Heart right ventricle (tissue), 16 donors: Measurements from ENCODE around the gene FOXK2. TPM values are rescaled to one million over a fixed set of nuclear protein-coding genes. Genes with fewer than 3 reads are reported as not detected.
"Not testable (repeated sequence)": the region's sequence is repeated elsewhere in the genome, so short reads cannot be mapped to it uniquely, and the experiment has no call there.

Experiments
- ATAC-seq, 8 donors: fragments of 200-7000 bp; cut with Tn5 transposase; one replicate each; pipeline ENCODE4 v1.9.1; 2020; ENCODE audit warnings: mild to moderate bottlenecking in 8 of 8, moderate library complexity in 8 of 8, moderate number of reproducible peaks in 1 of 8
- DNase-seq, 2 donors: peaks; one replicate each; pipeline ENCODE4 v3.0.0-alpha.2; 2020
- H3K27ac ChIP-seq, 10 donors: fragments of 200-600 bp; sonication (generic) in 2 of 10; one replicate each; pipeline versions ENCODE4 v1.5.0 to v1.8.0; 2020 to 2022; ENCODE audit warnings: mild to moderate bottlenecking in 3 of 10
- H3K27me3 ChIP-seq, 7 donors: fragments of 200-600 bp; one replicate each; pipeline ENCODE4 v1.8.0; 2021 to 2022; ENCODE audit warnings: mild to moderate bottlenecking in 2 of 7
- H3K36me3 ChIP-seq, 9 donors: fragments of 200-600 bp; sonication (generic) in 1 of 9; one replicate each; pipeline versions ENCODE4 v1.5.0 to v1.8.0; 2020 to 2022; ENCODE audit warnings: mild to moderate bottlenecking in 2 of 9
- H3K4me1 ChIP-seq, 9 donors: fragments of 200-600 bp; sonication (generic) in 1 of 9; one replicate each; pipeline versions ENCODE4 v1.5.0 to v1.8.0; 2020 to 2022; ENCODE audit warnings: mild to moderate bottlenecking in 4 of 9
- H3K4me3 ChIP-seq, 10 donors: fragments of 200-600 bp; sonication (generic) in 2 of 10; one replicate each; pipeline versions ENCODE4 v1.5.0 to v1.8.0; 2020 to 2022; ENCODE audit warnings: mild to moderate bottlenecking in 7 of 10, moderate library complexity in 2 of 10
- H3K9me3 ChIP-seq, 11 donors: fragments of 200-600 bp in 10 of 11; sonication (generic) in 2 of 11; one replicate each; pipeline versions ENCODE4 v1.5.0 to v1.8.0; 2013 to 2022; ENCODE audit warnings: mild to moderate bottlenecking in 2 of 11, control low read depth in 1 of 11, moderate library complexity in 1 of 11
- WGBS, 2 donors: extraction: QIAGEN DNeasy Blood & Tissue Kit; methylation state at CpG; one replicate each; pipeline ENCODE4 v1.1.7; 2013; ENCODE audit warnings: inconsistent platforms in 1 of 2; 5-methylcytosine and 5-hydroxymethylcytosine counted together
- intact Hi-C, 10 donors: fragments of 100-400 bp; cut with DNase I; formaldehyde crosslinking; loops; one replicate each; pipeline versions ENCODE4 v1.11.1 to v1.14.2; 2022
- polyA plus RNA-seq, 2 donors: library from polyadenylated mRNA; stranded (reverse); fragments of 200-250 nt; gene quantifications; one replicate each; pipeline ENCODE4 v1.2.3, GENCODE V29; 2013
- total RNA-seq, 10 donors: library from RNA; stranded (reverse); fragmentation: NEBNext Ultra II Directional in 3 of 10; extraction: Animal tissue kit (Norgen Biotek cat#: 25700) in 3 of 10; gene quantifications; one replicate each; pipeline versions ENCODE4 v1.2.1 to v1.2.4, GENCODE V29; 2021 to 2023
- TF ChIP-seq, protein P1 (sequence below), 9 donors: fragments of 200-600 bp; sonication (generic) in 2 of 9; IDR thresholded peaks; one replicate each; pipeline versions ENCODE4 v1.5.0 to v1.8.0; 2021 to 2022; ENCODE audit warnings: antibody characterized with exemption in 9 of 9, mild to moderate bottlenecking in 5 of 9, moderate library complexity in 1 of 9
- donor health status: Arrhythmogenic right ventricular cardiomyopathy.
- donor health status: ischemic (EF 13 %, LVEDD 7.1; RV severe dilation, severe dysfunction).
- donor health status: healthy with polysubstance abuse.
- donor health status: DM: no; HTN: yes; CAD: no.
- donor health status: DM: no; HTN: no; CAD: no.
- donor health status: ischemic (EF 25% LVEDD 6.9; RV normal size, moderate dysfunction).
- donor health status: ischemic (EF 25% LVEDD 5.7; RV mildly dilated, moderate dysfunction).
- donor health status: healthy.
- donor health status: DM: yes; HTN: yes; CAD: no.
- donor health status: Ischemic cardiomyopathy.
- donor health status: ischemic (EF 35%, LVEDD 5.7; RV mildly dilated, moderate dysfunction).
- donor health status: nonischemic (EF 11% LVEDD 7.7; RV severe dilation, severe dysfunction).
- donor health status: DM: yes; HTN: yes; CAD: no.
- donor health status: PGD.
- donor health status: ischemic (EF 29% LVEDD 5.4; RV normal size, mild dysfunction).
- donor health status: nonischemic (EF 23%, LVEDD 6.1; RV moderate dilation, normal function).

FOXK2 gene
- total and polyA plus RNA-seq, 12 donors: 16.5 to 66.6 (median 30.6) TPM

DNA sequence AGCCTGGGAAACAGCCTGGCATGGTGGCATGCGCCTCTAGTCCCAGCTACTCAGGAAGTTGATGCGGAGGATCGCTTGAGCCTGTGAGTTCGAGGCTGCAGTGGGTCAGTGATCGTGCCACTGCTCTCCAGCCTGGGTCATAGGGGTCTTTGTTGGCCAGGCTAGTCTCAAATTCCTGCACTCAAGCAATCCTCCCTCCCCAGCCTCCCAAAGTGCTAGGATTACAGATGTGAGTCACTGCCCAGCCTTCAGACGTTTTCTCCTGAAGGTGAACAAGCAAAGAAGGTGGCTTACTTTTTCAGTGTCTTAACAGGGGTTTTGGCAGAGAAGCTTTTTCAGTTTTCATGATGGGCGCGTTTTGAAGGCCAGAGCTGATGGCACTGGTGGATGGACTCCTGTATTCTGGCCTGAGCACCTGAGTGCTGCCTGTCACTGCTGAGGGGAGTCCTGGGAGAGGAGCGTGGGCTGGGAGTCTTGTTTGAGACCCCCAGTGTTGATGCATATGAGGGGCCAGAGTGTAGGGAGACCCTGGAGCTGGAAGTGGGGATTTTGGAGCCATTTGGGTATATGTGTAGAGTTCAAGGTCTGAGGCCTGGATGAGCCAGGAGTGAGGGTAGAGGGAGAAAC lies 41.4 kb downstream of the FOXK2 start:
- Histone ChIP-seq H3K9me3 (no peaks in the 10 kb centered on the region), H3K4me1 (peaks cover 0 to 49% (median 27%) of the 10 kb centered on the region in 9 donors), H3K27me3 (no peaks in the 10 kb centered on the region), H3K4me3 (no peak overlapping the region), H3K36me3 (peaks cover 0 to 26% (median 0%) of the 10 kb centered on the region in 9 donors), H3K27ac (no peak overlapping the region)
- 90 to 91% methylated on average over 9 of the region's 9 CpGs for WGBS, 2 donors
- ATAC-seq (peak in 2 of 8 donors; percentile 5 to 23), DNase-seq (no peak)
- TF ChIP-seq, protein P1, sequence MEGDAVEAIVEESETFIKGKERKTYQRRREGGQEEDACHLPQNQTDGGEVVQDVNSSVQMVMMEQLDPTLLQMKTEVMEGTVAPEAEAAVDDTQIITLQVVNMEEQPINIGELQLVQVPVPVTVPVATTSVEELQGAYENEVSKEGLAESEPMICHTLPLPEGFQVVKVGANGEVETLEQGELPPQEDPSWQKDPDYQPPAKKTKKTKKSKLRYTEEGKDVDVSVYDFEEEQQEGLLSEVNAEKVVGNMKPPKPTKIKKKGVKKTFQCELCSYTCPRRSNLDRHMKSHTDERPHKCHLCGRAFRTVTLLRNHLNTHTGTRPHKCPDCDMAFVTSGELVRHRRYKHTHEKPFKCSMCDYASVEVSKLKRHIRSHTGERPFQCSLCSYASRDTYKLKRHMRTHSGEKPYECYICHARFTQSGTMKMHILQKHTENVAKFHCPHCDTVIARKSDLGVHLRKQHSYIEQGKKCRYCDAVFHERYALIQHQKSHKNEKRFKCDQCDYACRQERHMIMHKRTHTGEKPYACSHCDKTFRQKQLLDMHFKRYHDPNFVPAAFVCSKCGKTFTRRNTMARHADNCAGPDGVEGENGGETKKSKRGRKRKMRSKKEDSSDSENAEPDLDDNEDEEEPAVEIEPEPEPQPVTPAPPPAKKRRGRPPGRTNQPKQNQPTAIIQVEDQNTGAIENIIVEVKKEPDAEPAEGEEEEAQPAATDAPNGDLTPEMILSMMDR (IDR thresholded peaks at IDR 0.05): no peak
- intact Hi-C loops: no loop called here

DNA sequence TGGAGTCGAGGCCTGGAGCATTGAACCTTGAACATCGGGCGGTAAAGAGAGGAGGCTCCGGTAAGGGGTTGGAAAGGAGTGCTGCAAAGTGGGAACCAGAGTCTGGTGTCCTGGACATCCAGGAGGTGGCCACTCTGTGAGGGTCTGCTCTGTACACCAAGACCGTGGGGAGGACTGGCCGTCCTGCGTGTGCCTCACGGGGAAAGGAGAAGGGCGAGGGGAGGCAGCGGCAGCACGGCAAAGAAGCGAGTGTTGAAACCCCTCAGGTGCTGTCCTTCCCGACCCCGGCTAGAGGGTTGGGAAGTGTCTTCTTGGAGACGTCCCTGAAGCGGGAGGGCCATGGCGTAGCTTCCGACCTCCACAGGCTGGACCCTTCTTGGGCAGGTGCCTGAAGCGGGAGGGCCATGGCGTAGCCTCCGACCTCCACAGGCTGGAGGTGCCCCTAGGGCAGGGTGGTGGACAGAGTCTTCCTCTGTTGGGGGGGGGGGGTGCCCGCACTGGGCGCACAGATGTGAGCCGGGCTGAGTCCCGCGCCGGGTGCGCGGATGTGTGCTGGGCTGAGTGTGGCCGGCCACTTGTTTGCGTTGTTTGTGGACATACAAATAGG lies 42.0 kb downstream of the FOXK2 start:
- intact Hi-C loops: no loop called here
- TF ChIP-seq, protein P1 (IDR thresholded peaks at IDR 0.05): no peak
- Histone ChIP-seq H3K4me1 (peaks cover 0 to 55% (median 32%) of the 10 kb centered on the region in 9 donors), H3K27ac (no peak overlapping the region), H3K27me3 (no peaks in the 10 kb centered on the region), H3K9me3 (no peaks in the 10 kb centered on the region), H3K36me3 (peaks cover 0 to 32% (median 0%) of the 10 kb centered on the region in 9 donors), H3K4me3 (no peak overlapping the region)
- DNase-seq (no peak), ATAC-seq (peak in 3 of 8 donors; percentile 6 to 32 (median 25))
- WGBS, 2 donors: 93% methylated on average over 31 of the region's 31 CpGs

DNA sequence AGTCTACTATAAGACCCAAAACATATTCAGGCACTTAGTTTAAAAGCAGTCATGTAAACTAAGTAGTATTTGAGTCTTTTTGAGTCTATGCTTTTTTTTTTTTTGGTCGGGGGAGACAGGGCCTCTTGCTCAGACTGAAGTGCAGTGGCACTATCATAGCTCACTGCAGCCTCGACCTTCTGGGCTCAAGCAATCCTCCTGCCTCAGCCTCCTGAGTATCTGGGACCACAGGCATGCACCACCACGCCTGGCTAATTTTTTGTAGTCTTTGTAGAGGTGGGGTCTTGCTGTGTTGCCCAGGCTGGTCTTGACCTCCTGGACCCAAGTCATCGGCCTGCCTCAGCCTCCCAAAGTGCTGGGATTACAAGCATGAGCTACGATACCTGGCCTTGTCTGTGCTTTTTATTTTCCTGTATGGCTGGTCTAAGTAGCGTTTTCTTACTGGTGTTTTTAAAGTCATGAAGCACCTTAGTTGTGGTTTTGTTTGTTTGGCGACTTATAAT lies 43.2 kb downstream of the FOXK2 start:
- peaks cover 0 to 43% (median 0%) of the 10 kb centered on the region in 9 donors for H3K36me3 ChIP-seq
- H3K4me3 ChIP-seq, intact Hi-C loops, H3K27ac ChIP-seq, H3K27me3 ChIP-seq, H3K9me3 ChIP-seq, ATAC-seq, DNase-seq: not testable (repeated sequence)
- WGBS, 2 donors: 87 to 89% methylated on average over 7 of the region's 7 CpGs
- peaks cover 0 to 61% (median 35%) of the 10 kb centered on the region in 9 donors for H3K4me1 ChIP-seq

DNA sequence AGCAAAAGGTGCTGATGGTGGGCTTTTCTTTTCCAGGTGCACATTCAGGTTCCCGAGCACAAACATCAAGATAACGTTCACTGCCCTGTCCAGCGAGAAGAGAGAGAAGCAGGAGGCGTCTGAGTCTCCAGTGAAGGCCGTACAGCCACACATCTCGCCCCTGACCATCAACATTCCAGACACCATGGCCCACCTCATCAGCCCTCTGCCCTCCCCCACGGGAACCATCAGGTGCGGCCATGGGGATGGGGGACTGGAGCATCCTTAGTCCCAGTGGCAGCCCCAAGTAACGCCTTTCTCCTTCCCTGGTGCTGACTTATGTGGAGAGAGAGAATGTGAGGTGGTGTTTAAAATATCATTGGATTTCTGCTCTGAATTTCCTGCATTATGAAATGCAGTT lies 43.8 kb downstream of the FOXK2 start:
- H3K36me3 ChIP-seq: peaks cover 0 to 49% (median 0%) of the 10 kb centered on the region in 9 donors
- H3K27me3 ChIP-seq: no peaks in the 10 kb centered on the region
- TF ChIP-seq, protein P1 (IDR thresholded peaks at IDR 0.05): no peak
- H3K4me1 ChIP-seq: peaks cover 3 to 67% (median 40%) of the 10 kb centered on the region in 9 donors
- whole genome bisulfite sequencing, 2 donors: 87 to 91% methylated on average over 9 of the region's 9 CpGs
- ATAC-seq (no peak), DNase-seq (no peak)
- no peak overlapping the region for H3K27ac ChIP-seq
- H3K9me3 ChIP-seq: no peaks in the 10 kb centered on the region
- intact Hi-C loops: no loop called here
- no peak overlapping the region for H3K4me3 ChIP-seq

DNA sequence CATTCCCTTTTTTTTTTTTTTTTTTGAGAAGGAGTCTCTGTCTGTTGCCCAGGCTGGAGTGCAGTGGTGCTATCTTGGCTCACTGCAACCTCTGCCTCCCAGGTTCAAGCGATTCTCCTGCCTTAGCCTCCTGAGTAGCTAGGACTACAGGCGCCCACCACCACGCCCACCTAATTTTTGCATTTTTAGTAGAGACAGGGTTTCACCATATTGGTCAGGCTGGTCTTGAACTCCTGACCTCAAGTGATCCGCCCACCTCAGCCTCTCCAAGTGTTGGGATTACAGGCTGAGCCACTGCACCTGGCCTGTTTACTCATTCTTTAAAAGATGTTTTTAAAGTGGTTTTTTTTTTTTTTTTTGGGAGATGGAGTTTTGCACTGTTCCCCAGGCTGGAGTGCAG lies 44.2 kb downstream of the FOXK2 start:
- H3K9me3 ChIP-seq, H3K4me3 ChIP-seq, H3K27me3 ChIP-seq, H3K27ac ChIP-seq, DNase-seq, intact Hi-C loops, ATAC-seq: not testable (repeated sequence)
- WGBS, 2 donors: 94% methylated on average over 4 of the region's 4 CpGs
- peaks cover 7 to 70% (median 45%) of the 10 kb centered on the region in 9 donors for H3K4me1 ChIP-seq
- H3K36me3 ChIP-seq: peaks cover 0 to 51% (median 0%) of the 10 kb centered on the region in 9 donors
